GM19328 (cell line): ENCODE data around the gene RANBP17.

Experiments used
- ATAC-seq: cut with Tn5 transposase; IDR thresholded peaks from one replicate; pipeline ENCODE4 v1.9.1; 2021; ENCODE audit warnings: mild to moderate bottlenecking, moderate library complexity; ENCODE audit not compliant: unreplicated experiment

The RANBP17 gene

DNA sequence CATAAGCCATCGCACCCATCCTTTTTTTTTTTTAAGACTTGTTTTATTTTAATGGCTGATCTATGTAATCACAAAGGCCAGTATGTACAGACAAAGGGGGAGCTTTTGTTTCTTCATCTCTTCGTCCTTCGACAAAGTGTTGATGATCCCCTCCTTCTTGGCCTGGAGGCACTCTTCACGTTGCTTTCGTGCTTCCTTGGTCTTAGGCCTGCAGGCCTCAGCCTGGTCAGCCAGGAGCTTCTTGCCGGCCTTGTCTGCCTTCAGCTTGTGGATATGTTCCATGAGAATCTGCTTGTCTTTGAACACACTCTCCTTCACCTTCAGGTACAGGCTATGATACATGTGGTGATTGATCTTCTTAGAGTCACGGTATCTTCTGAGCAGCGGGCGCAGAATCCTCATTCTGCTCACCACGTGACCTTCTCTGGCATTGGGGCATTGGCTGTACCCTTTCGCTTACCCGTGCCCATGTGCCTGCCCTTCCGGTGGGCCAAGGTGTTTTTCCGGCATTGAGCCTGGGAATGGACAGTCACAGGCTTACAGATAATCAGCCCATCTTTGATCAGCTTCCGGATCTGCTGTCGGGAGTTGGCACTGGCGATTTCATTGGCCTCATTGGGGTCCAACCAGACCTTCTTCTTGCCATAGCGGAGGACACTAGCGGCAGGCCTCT, 483.3 kb downstream of the RANBP17 start:
- no peak for ATAC-seq
